ENCODE measurements around the gene TRPM3.
"Not testable (repeated sequence)": the region's sequence is repeated elsewhere in the genome, so short reads cannot be mapped to it uniquely, and the experiment has no call there.

TRPM3 gene

GRCh38 chr9:70749066-70749465, 372.4 kb downstream of the TRPM3 start:
- no peak for DNase-seq (ENCODE audit: low spot score)

GRCh38 chr9:70747261-70747718, 374.1 kb downstream of the TRPM3 start:
- DNase-seq (ENCODE audit: low spot score), result no peak

GRCh38 chr9:70746760-70747159, 374.7 kb downstream of the TRPM3 start:
- DNase-seq (ENCODE audit: low spot score), result no peak

GRCh38 chr9:70746316-70746715, 375.1 kb downstream of the TRPM3 start:
- no peak for DNase-seq (ENCODE audit: low spot score)

GRCh38 chr9:70724794-70725193, 396.6 kb downstream of the TRPM3 start:
- not testable (repeated sequence) for DNase-seq (ENCODE audit: low spot score)

- DNase-seq (ENCODE audit: low spot score), result not testable (repeated sequence)
These were observed 397.4 kb downstream of the TRPM3 start for GRCh38 chr9:70724025-70724424.

- DNase-seq (ENCODE audit: low spot score), result not testable (repeated sequence)
These were observed 414.6 kb downstream of the TRPM3 start for GRCh38 chr9:70706797-70707196.

- DNase-seq (ENCODE audit: low spot score), result no peak
These were observed 420.3 kb downstream of the TRPM3 start for GRCh38 chr9:70701163-70701562.

GRCh38 chr9:70696694-70697335, 424.6 kb downstream of the TRPM3 start:
- DNase-seq (ENCODE audit: low spot score), result no peak

GRCh38 chr9:70694758-70695157, 426.7 kb downstream of the TRPM3 start:
- DNase-seq (ENCODE audit: low spot score), result no peak

- DNase-seq (ENCODE audit: low spot score), result no peak
These were observed 428.2 kb downstream of the TRPM3 start for GRCh38 chr9:70693186-70693585.

GRCh38 chr9:70692431-70692830, 429.0 kb downstream of the TRPM3 start:
- no peak for DNase-seq (ENCODE audit: low spot score)

- DNase-seq (ENCODE audit: low spot score), result no peak
These were observed 432.7 kb downstream of the TRPM3 start for GRCh38 chr9:70688704-70689103.

GRCh38 chr9:70683841-70684240, 437.6 kb downstream of the TRPM3 start:
- DNase-seq (ENCODE audit: low spot score), result no peak

- no peak for DNase-seq (ENCODE audit: low spot score)
These were observed 439.1 kb downstream of the TRPM3 start for GRCh38 chr9:70682298-70682697.

- no peak for DNase-seq (ENCODE audit: low spot score)
These were observed 441.6 kb downstream of the TRPM3 start for GRCh38 chr9:70679845-70680244.

- no peak for DNase-seq (ENCODE audit: low spot score)
These were observed 443.3 kb downstream of the TRPM3 start for GRCh38 chr9:70678153-70678552.

GRCh38 chr9:70677055-70677735, 444.2 kb downstream of the TRPM3 start:
- DNase-seq (ENCODE audit: low spot score), result no peak

GRCh38 chr9:70675868-70676370, 445.5 kb downstream of the TRPM3 start:
- DNase-seq (ENCODE audit: low spot score), result no peak

GRCh38 chr9:70673844-70674243, 447.6 kb downstream of the TRPM3 start:
- no peak for DNase-seq (ENCODE audit: low spot score)

GRCh38 chr9:70672161-70672649, 449.2 kb downstream of the TRPM3 start:
- no peak for DNase-seq (ENCODE audit: low spot score)

GRCh38 chr9:70668751-70669150, 452.7 kb downstream of the TRPM3 start:
- no peak for DNase-seq (ENCODE audit: low spot score)

- DNase-seq (ENCODE audit: low spot score), result no peak
These were observed 462.7 kb downstream of the TRPM3 start for GRCh38 chr9:70658765-70659164.

All from CD4-positive, alpha-beta T cell treated with Interleukin-6 at 100 ng/mL for 8 hours (primary cell).